OCI-LY3 (cell line): ENCODE results near the gene BCLAF1.

Experiments
- H2AFZ ChIP-seq: fragments of 200-600, 300-600 bp; shearing (Covaris generic); 2 replicates; pipeline ENCODE4 v1.6.0; 2014; ENCODE audit warnings: antibody characterized with exemption, low read depth, low read length
- H3K27ac ChIP-seq: fragments of 200-600, 300-600 bp; sonication (generic); 2 replicates; pipeline ENCODE4 v1.5.1; 2014; ENCODE audit warnings: mild to moderate bottlenecking, low read length, moderate library complexity, mixed read lengths
- H3K27me3 ChIP-seq: fragments of 200-600, 300-600 bp; sonication (generic); 2 replicates; pipeline ENCODE4 v1.6.1; 2014; ENCODE audit warnings: low read depth, low read length, mixed read lengths
- H3K36me3 ChIP-seq: fragments of 200-600, 300-600 bp; sonication (generic); replicated peaks from 2 replicates; pipeline ENCODE3; 2014; ENCODE audit warnings: low read depth, low read length, mixed read lengths
- H3K4me1 ChIP-seq: fragments of 300-600, 200-600 bp; sonication (generic); 2 replicates; pipeline ENCODE4 v1.6.1; 2014; ENCODE audit warnings: low read length, mixed read lengths
- H3K4me2 ChIP-seq: fragments of 200-600, 300-600 bp; sonication (generic); 2 replicates; pipeline ENCODE4 v1.6.1; 2014; ENCODE audit warnings: low read length, mixed read lengths
- H3K4me3 ChIP-seq: fragments of 300-600, 200-600 bp; sonication (generic); 2 replicates; pipeline ENCODE4 v1.5.1; 2014; ENCODE audit warnings: antibody characterized with exemption, mild to moderate bottlenecking, low read length, moderate library complexity
- H3K79me2 ChIP-seq: fragments of 300-600, 200-600 bp; shearing (Covaris generic); 2 replicates; pipeline ENCODE4 v1.6.1; 2014; ENCODE audit warnings: mild to moderate bottlenecking, low read length, mixed read lengths
- H3K9ac ChIP-seq: fragments of 300-600, 200-600 bp; shearing (Covaris generic); 2 replicates; pipeline ENCODE4 v1.6.0; 2014; ENCODE audit warnings: mild to moderate bottlenecking, low read length, moderate library complexity
- H3K9me3 ChIP-seq: fragments of 200-600, 300-600 bp; shearing (Covaris generic); 2 replicates; pipeline ENCODE4 v1.6.1; 2014; ENCODE audit warnings: low read length, mixed read lengths; ENCODE audit not compliant: insufficient read depth
- H4K20me1 ChIP-seq: fragments of 200-600, 300-600 bp; sonication (generic); 2 replicates; pipeline ENCODE4 v1.6.1; 2016; ENCODE audit warnings: low read length, mixed read lengths; ENCODE audit not compliant: insufficient read depth
- CTCF ChIP-seq: fragments of 200-600, 300-600 bp; sonication (generic); IDR thresholded peaks from 2 replicates; pipeline ENCODE4 v1.5.1; 2014; ENCODE audit warnings: antibody characterized with exemption, low read length, low read depth
- EZH2phosphoT487 ChIP-seq: fragments of 200-600 bp; shearing (Covaris generic); IDR thresholded peaks from 2 replicates; pipeline ENCODE4 v1.6.1; 2018; ENCODE audit warnings: antibody characterized with exemption, mixed run types, low read depth

The BCLAF1 gene

DNA sequence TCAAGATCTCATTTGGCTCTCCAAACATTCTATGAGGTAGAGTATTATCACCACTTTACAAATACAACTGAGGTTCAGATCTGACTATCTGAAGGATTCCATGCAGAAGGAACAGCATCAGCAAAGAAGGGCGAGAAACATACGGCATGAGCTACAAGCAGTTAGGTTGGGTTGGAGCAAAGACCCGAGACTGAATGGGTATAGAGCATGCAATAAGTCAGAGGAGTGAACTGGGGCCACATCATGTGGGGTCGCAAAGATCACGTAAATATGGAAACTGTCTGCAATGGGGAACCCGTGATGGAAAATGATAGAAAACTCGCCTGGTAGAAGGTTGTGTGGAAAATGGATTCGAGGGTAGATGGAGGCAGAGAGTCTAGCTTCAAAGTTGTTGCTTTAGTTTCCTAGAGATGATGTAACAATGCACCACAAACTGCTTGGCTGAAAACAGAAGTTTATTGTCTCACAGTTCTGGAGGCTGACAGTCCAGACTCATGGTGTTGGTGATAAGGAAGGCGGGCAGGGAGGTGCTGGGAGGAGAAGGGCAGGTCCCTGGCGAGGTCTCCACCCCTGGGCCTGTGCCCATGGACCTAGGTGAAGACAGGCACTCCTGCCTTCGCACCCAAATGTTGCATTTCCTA, 44.3 kb upstream of the BCLAF1 start:
- TF ChIP-seq EZH2phosphoT487: no peak
- TF ChIP-seq CTCF: no peak
- no peaks in the 10 kb centered on the region for H3K4me1 ChIP-seq

DNA sequence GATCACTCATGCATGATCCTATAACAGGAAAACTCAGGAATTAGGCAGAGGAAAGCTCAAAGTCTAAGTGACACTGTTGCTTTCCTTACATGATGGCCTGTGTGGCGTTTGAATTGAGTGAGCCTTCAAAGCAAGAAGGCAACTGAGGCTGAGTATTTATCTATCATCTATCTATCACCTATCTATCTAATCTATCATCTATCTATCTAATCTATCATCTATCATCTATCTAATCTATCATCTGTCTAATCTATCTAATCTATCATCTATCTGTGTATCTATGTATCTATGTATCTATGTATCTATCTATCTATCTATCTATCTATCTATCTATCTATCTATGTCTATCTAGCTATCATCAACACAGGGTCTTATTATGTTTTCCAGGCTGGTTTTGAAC, 41.8 kb upstream of the BCLAF1 start:
- H4K20me1 ChIP-seq: no peaks in the 10 kb centered on the region
- no peaks in the 10 kb centered on the region for H3K4me1 ChIP-seq
- no peaks in the 10 kb centered on the region for H3K9me3 ChIP-seq
- TF ChIP-seq EZH2phosphoT487 (no peak), CTCF (no peak)
- H2AFZ ChIP-seq: no peak overlapping the region
- no peak overlapping the region for H3K27ac ChIP-seq
- no peaks in the 10 kb centered on the region for H3K36me3 ChIP-seq
- H3K9ac ChIP-seq: no peak overlapping the region
- H3K4me3 ChIP-seq: no peak overlapping the region
- 0 out of 2 replicates have a peak, but pooled peaks cover 4% of the 10 kb centered on the region for H3K27me3 ChIP-seq
- H3K79me2 ChIP-seq: no peaks in the 10 kb centered on the region
- H3K4me2 ChIP-seq: no peak overlapping the region

More for the DNA sequence above, 44.3 kb upstream of the BCLAF1 start:
- Histone ChIP-seq H3K79me2 (no peaks in the 10 kb centered on the region), H3K27ac (no peak overlapping the region), H4K20me1 (no peaks in the 10 kb centered on the region), H3K9ac (no peak overlapping the region), H3K4me2 (no peak overlapping the region), H3K36me3 (no peaks in the 10 kb centered on the region), H3K9me3 (no peaks in the 10 kb centered on the region), H3K4me3 (no peak overlapping the region), H3K27me3 (0 out of 2 replicates have a peak, but pooled peaks cover 4% of the 10 kb centered on the region), H2AFZ (no peak overlapping the region)

GRCh38 chr6:136330634-136331033, 41.0 kb upstream of the BCLAF1 start:
- Histone ChIP-seq H3K4me2 (no peak overlapping the region), H3K27me3 (0 out of 2 replicates have a peak, but pooled peaks cover 4% of the 10 kb centered on the region), H3K79me2 (no peaks in the 10 kb centered on the region), H3K4me3 (no peak overlapping the region), H3K36me3 (no peaks in the 10 kb centered on the region), H3K4me1 (no peaks in the 10 kb centered on the region), H3K9me3 (no peaks in the 10 kb centered on the region), H3K27ac (no peak overlapping the region), H4K20me1 (no peaks in the 10 kb centered on the region), H3K9ac (no peak overlapping the region), H2AFZ (no peak overlapping the region)
- no peak for TF ChIP-seq EZH2phosphoT487
- TF ChIP-seq CTCF: no peak

DNA sequence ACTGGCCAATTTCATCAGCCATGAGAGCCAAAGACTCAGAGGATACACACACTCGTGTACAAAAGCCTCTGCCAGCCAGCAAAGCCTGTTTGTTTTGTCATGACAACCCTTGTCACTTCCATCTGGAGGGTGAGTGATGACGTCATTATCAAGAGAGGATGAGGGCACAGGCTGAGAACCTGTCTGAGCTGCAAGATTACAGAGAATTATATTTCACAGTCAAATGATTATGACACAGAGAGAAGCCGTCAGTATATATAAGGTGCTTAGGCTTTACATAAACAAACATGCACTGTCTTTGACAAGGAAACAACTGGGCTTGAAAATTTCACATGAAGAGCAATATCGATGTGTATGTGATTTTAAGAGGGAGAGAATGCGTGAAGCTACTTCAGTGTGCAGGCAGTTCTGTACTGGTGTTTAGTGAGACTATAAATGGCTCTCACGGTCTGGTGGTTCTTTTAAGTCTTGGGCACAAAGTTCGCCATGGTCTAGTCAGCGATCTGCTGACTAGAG, 36.5 kb upstream of the BCLAF1 start:
- Histone ChIP-seq H3K4me1 (no peaks in the 10 kb centered on the region), H3K79me2 (no peaks in the 10 kb centered on the region), H4K20me1 (no peaks in the 10 kb centered on the region), H3K36me3 (no peaks in the 10 kb centered on the region), H3K27ac (no peak overlapping the region), H3K27me3 (no peaks in the 10 kb centered on the region), H2AFZ (no peak overlapping the region), H3K9ac (no peak overlapping the region), H3K9me3 (no peaks in the 10 kb centered on the region), H3K4me3 (no peak overlapping the region), H3K4me2 (no peak overlapping the region)
- no peak for TF ChIP-seq EZH2phosphoT487
- no peak for TF ChIP-seq CTCF
